ENCODE results near the gene MUC6. TPM values are rescaled to one million over a fixed set of nuclear protein-coding genes. Genes with fewer than 3 reads are reported as not detected.

The MUC6 gene
- total and polyA plus RNA-seq, 9 of the 15 experiments (the other 6 are each of a cell fraction or from before 2014, with no cell fraction given): not detected

DNA sequence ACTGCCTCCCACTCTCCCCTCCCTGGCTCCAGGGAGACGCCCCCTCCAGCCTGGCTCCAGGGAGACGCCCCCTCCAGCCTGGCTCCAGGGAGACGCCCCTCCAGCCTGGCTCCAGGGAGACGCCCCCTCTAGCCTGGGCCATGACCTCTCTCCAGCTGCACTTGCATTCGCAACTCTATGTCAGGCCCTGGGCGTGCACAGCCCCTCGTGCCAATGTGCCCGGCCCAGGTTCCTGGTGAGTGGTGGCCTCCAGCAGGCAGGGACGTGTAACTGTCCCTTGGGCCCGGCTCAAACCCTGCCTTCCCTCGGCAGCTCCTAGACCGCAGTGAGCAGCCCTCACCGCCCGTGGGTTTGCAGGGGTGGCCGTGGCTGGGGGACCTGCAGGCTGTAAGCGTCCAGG, 6.9 kb downstream of the MUC6 start:
- Histone ChIP-seq H3K4me1 (replicated peaks in 1 of 2; ENCODE audit: control insufficient read depth in 2 of 2, insufficient read depth in 2 of 2, low read length in 2 of 2) (peaks cover 0 to 71% of the 10 kb centered on the region in 2 experiments; a peak in 2 of 5 replicates), H3K4me3 (no peak overlapping the region), H3K27me3 (ENCODE audit: control insufficient read depth in 2 of 2, insufficient read depth in 2 of 2, low read length in 2 of 2) (peaks cover 0 to 55% of the 10 kb centered on the region in 2 experiments; a peak in 3 of 5 replicates), H3K79me2 (ENCODE audit: control insufficient read depth, insufficient read depth, low read length) (no peaks in the 10 kb centered on the region), H3K9me1 (ENCODE audit: control insufficient read depth, insufficient read depth, low read length) (no peaks in the 10 kb centered on the region), H2AFZ (ENCODE audit: low read depth, low read length) (no peak overlapping the region), H3K36me3 (ENCODE audit: control insufficient read depth, insufficient read depth, low read length) (no peaks in the 10 kb centered on the region), H3K4me2 (ENCODE audit: insufficient read depth, low read length) (no peak overlapping the region), H3K9ac (ENCODE audit: insufficient read depth in 1 of 2, low read depth in 2 of 2, low read length in 2 of 2) (no peak overlapping the region), H3K27ac (ENCODE audit: extremely low read depth, low read depth, low read length) (no peak overlapping the region), H4K20me1 (replicated peaks; ENCODE audit: control insufficient read depth, insufficient read depth, low read length) (no peaks in the 10 kb centered on the region; the same call in 1 of the 2 replicates), H3K9me3 (replicated peaks; ENCODE audit: control insufficient read depth, insufficient read depth, low read depth, low read length) (no peaks in the 10 kb centered on the region)
- intact Hi-C loops (cut with micrococcal nuclease) (no loop called here), in situ Hi-C loops (cut with MboI) (no loop called here)
- TF ChIP-seq PHTF2 (CRISPR knock-in tag; IDR thresholded peaks at IDR 0.05) (no peak), TBP (optimal IDR thresholded peaks at IDR 0.05; ENCODE audit: low read depth, low read length) (no peak), ZNF699 (CRISPR knock-in tag; IDR thresholded peaks at IDR 0.05; ENCODE audit: insufficient replicate concordance) (no peak), FOXJ3 (CRISPR knock-in tag; IDR thresholded peaks at IDR 0.05) (no peak), TAF7 (tag; IDR thresholded peaks at IDR 0.05) (no peak), ZNF274 (IDR thresholded peaks at IDR 0.05; ENCODE audit: borderline replicate concordance, low read depth, low read length) (no peak), ZNF583 (CRISPR knock-in tag; IDR thresholded peaks at IDR 0.05) (no peak), ZNF830 (CRISPR knock-in tag; IDR thresholded peaks at IDR 0.05) (no peak), YY1 (IDR thresholded peaks at IDR 0.05; ENCODE audit: borderline replicate concordance in 1 of 3, control insufficient read depth in 1 of 3, extremely low read depth in 1 of 3, insufficient read depth in 3 of 3, insufficient read length in 1 of 3, insufficient replicate concordance in 2 of 3, low read depth in 1 of 3, low read length in 2 of 3) (no peak), FOXA3 (CRISPR knock-in tag; conservative IDR thresholded peaks at IDR 0.05 in 1 of 2, IDR thresholded peaks at IDR 0.05 in 1 of 2) (no peak), ZNF384 (IDR thresholded peaks at IDR 0.05; ENCODE audit: low read depth, low read length) (no peak), ZNF444 (CRISPR knock-in tag; IDR thresholded peaks at IDR 0.05) (no peak), HMG20B (CRISPR knock-in tag; IDR thresholded peaks at IDR 0.05) (no peak), DDX20 (tag; IDR thresholded peaks at IDR 0.05; ENCODE audit: low read depth) (no peak), KHSRP (IDR thresholded peaks at IDR 0.05) (no peak)
- TF ChIP-seq, protein P1, sequence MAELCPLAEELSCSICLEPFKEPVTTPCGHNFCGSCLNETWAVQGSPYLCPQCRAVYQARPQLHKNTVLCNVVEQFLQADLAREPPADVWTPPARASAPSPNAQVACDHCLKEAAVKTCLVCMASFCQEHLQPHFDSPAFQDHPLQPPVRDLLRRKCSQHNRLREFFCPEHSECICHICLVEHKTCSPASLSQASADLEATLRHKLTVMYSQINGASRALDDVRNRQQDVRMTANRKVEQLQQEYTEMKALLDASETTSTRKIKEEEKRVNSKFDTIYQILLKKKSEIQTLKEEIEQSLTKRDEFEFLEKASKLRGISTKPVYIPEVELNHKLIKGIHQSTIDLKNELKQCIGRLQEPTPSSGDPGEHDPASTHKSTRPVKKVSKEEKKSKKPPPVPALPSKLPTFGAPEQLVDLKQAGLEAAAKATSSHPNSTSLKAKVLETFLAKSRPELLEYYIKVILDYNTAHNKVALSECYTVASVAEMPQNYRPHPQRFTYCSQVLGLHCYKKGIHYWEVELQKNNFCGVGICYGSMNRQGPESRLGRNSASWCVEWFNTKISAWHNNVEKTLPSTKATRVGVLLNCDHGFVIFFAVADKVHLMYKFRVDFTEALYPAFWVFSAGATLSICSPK (IDR thresholded peaks at IDR 0.05; ENCODE audit: borderline replicate concordance): no peak
- TF ChIP-seq, protein P2, sequence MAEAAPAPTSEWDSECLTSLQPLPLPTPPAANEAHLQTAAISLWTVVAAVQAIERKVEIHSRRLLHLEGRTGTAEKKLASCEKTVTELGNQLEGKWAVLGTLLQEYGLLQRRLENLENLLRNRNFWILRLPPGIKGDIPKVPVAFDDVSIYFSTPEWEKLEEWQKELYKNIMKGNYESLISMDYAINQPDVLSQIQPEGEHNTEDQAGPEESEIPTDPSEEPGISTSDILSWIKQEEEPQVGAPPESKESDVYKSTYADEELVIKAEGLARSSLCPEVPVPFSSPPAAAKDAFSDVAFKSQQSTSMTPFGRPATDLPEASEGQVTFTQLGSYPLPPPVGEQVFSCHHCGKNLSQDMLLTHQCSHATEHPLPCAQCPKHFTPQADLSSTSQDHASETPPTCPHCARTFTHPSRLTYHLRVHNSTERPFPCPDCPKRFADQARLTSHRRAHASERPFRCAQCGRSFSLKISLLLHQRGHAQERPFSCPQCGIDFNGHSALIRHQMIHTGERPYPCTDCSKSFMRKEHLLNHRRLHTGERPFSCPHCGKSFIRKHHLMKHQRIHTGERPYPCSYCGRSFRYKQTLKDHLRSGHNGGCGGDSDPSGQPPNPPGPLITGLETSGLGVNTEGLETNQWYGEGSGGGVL (CRISPR knock-in tag; IDR thresholded peaks at IDR 0.05): no peak
- TF ChIP-seq, protein P3, sequence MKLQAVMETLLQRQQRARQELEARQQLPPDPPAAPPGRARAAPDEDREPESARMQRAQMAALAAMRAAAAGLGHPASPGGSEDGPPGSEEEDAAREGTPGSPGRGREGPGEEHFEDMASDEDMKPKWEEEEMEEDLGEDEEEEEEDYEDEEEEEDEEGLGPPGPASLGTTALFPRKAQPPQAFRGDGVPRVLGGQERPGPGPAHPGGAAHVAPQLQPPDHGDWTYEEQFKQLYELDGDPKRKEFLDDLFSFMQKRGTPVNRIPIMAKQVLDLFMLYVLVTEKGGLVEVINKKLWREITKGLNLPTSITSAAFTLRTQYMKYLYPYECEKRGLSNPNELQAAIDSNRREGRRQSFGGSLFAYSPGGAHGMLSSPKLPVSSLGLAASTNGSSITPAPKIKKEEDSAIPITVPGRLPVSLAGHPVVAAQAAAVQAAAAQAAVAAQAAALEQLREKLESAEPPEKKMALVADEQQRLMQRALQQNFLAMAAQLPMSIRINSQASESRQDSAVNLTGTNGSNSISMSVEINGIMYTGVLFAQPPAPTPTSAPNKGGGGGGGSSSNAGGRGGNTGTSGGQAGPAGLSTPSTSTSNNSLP (IDR thresholded peaks at IDR 0.05; ENCODE audit: borderline replicate concordance, low read depth, low read length): no peak
- WGBS (ENCODE audit: insufficient coverage, low coverage, missing lambda C conversion rate): 14% methylated on average over 12 of the region's 16 CpGs
- BruUV-seq (replicated peaks): no TSS peak
- DNase-seq (ENCODE audit: extremely low read depth in 1 of 4, low spot score in 3 of 4): no peak
- ATAC-seq: no peak; the same call in 2 of the 3 replicates
- no peak for FAIRE-seq
- POLR2A ChIA-PET: interaction anchor here (0.5 to 0.7 kb wide), 2 partner anchors 9 to 911 kb away, joined by 3 to 5 read pairs; no protein-coding TSS in a partner anchor
- CTCF ChIA-PET (ENCODE audit: low intra/inter-chr PET ratio): no interaction called here

Measured in K562 (cell line).